Esophagus muscularis mucosa (tissue), 4 donors: ENCODE measurements around the gene ERF. TPM values are rescaled to one million over a fixed set of nuclear protein-coding genes. Genes with fewer than 3 reads are reported as not detected.
A peak's percentile ranks its signal among the peaks of the same experiment; 100 is the strongest.

Source experiments
- DNase-seq: peaks from one replicate; pipeline ENCODE4 v3.0.0-alpha.2; 2017; ENCODE audit errors: extremely low spot score
- H3K27ac ChIP-seq, 4 donors: fragments of 200-600 bp; sonication (generic); replicated peaks in 1 of 4; 1 replicate in 3 of 4; 2 replicates in 1 of 4; pipeline ENCODE4 v1.5.1; 2016 to 2019; ENCODE audit warnings: mild to moderate bottlenecking in 1 of 4
- H3K27me3 ChIP-seq, 4 donors: fragments of 200-600 bp; sonication (generic); one replicate each; pipeline versions ENCODE4 v1.5.1 to v1.6.0; 2016 to 2019
- H3K36me3 ChIP-seq, 4 donors: fragments of 200-600 bp; sonication (generic); one replicate each; pipeline ENCODE4 v1.5.1; 2016 to 2019
- H3K4me1 ChIP-seq, 4 donors: fragments of 200-600 bp; sonication (generic); one replicate each; pipeline ENCODE4 v1.5.1; 2016 to 2019
- H3K4me3 ChIP-seq, 4 donors: fragments of 200-600 bp; sonication (generic); 1 replicate in 2 of 4; 2 replicates in 2 of 4; pipeline ENCODE4 v1.5.1; 2016 to 2019; ENCODE audit warnings: mild to moderate bottlenecking in 4 of 4, moderate library complexity in 1 of 4
- H3K9me3 ChIP-seq, 4 donors: fragments of 200-600 bp; sonication (generic); 1 replicate in 3 of 4; 2 replicates in 1 of 4; pipeline ENCODE4 v1.5.1; 2016 to 2019
- CTCF ChIP-seq, 3 experiments: fragments of 200-600 bp in 2 of 3; fragments of 450-650 bp in 1 of 3; sonication (generic) in 2 of 3; IDR thresholded peaks; one replicate each; pipeline ENCODE4 v1.5.1; 2017 to 2019; ENCODE audit warnings: antibody characterized with exemption in 3 of 3, mild to moderate bottlenecking in 2 of 3, moderate library complexity in 1 of 3
- EP300 ChIP-seq: sonication (generic); formaldehyde crosslinking; IDR thresholded peaks from one replicate; pipeline ENCODE4 v1.6.1; 2017; ENCODE audit warnings: antibody characterized with exemption
- POLR2A ChIP-seq: fragments of 450-650 bp; IDR thresholded peaks from one replicate; pipeline ENCODE4 v1.6.1; 2017; ENCODE audit warnings: antibody characterized with exemption, moderate library complexity, mild to moderate bottlenecking, low read depth
- POLR2AphosphoS5 ChIP-seq, 2 donors: sonication (generic); formaldehyde crosslinking; IDR thresholded peaks; one replicate each; pipeline ENCODE4 v1.6.1; 2017; ENCODE audit warnings: antibody characterized with exemption in 2 of 2
- WGBS: methylation state at CpG from one replicate; pipeline ENCODE4 v1.1.5; 2018; 5-methylcytosine and 5-hydroxymethylcytosine counted together
- intact Hi-C: fragments of 100-400 bp; cut with DNase I; formaldehyde crosslinking; loops from one replicate; pipeline ENCODE4 v1.15.1; 2023
- total RNA-seq, 4 donors: library from RNA; depleted of rRNA; stranded (reverse); fragments of >200 nt; gene quantifications; one replicate each; pipeline versions ENCODE4 v1.1.0 to v1.2.1, GENCODE V29; 2016

Gene ERF
- total RNA-seq, 4 donors from 2014 or later: 16.6 to 38.8 (median 35.5) TPM

GRCh38 chr19:42232435-42232834 lies 22.5 kb downstream of the ERF start:
- intact Hi-C loops: no loop called here
- peaks cover 66 to 99% (median 99%) of the 10 kb centered on the region in 4 donors for H3K36me3 ChIP-seq

GRCh38 chr19:42230571-42230970 lies 24.4 kb downstream of the ERF start:
- TF ChIP-seq POLR2AphosphoS5 (IDR thresholded peaks at IDR 0.05) (no peak), EP300 (no peak)
- 82% methylated on average over 4 of the region's 4 CpGs for WGBS
- H3K4me3 ChIP-seq: no peak overlapping the region
- intact Hi-C loops: no loop called here
- peaks cover 75 to 100% (median 100%) of the 10 kb centered on the region in 4 donors for H3K36me3 ChIP-seq
- DNase-seq: no peak
- H3K27me3 ChIP-seq: no peaks in the 10 kb centered on the region
- H3K9me3 ChIP-seq: no peaks in the 10 kb centered on the region
- peak overlapping the region in 3 of 4 donors; percentile 7 to 26 (median 24) for H3K27ac ChIP-seq
- peaks cover 3 to 17% (median 14%) of the 10 kb centered on the region in 4 donors for H3K4me1 ChIP-seq

More at GRCh38 chr19:42232435-42232834, 22.5 kb downstream of the ERF start:
- H3K4me1 ChIP-seq: peaks cover 3 to 17% (median 14%) of the 10 kb centered on the region in 4 donors
- TF ChIP-seq POLR2AphosphoS5 (IDR thresholded peaks at IDR 0.05): no peak
- TF ChIP-seq EP300: no peak
- no peak for TF ChIP-seq CTCF (IDR thresholded peaks at IDR 0.05)
- no peak for TF ChIP-seq POLR2A
- no peaks in the 10 kb centered on the region for H3K9me3 ChIP-seq
- no peak overlapping the region for H3K4me3 ChIP-seq
- 94% methylated on average over 9 of the region's 10 CpGs for WGBS
- H3K27ac ChIP-seq: no peak overlapping the region
- H3K27me3 ChIP-seq: no peaks in the 10 kb centered on the region
- no peak for DNase-seq

- H3K36me3 ChIP-seq: peaks cover 76 to 100% (median 100%) of the 10 kb centered on the region in 4 donors
- H3K4me3 ChIP-seq: no peak overlapping the region
- peaks cover 3 to 17% (median 14%) of the 10 kb centered on the region in 4 donors for H3K4me1 ChIP-seq
- H3K9me3 ChIP-seq: no peaks in the 10 kb centered on the region
- intact Hi-C loops: no loop called here
- WGBS: 27% methylated on average over 7 of the region's 8 CpGs
- peak overlapping the region in 3 of 4 donors; percentile 7 to 26 (median 24) for H3K27ac ChIP-seq
- H3K27me3 ChIP-seq: no peaks in the 10 kb centered on the region
- TF ChIP-seq POLR2A (no peak), EP300 (no peak), CTCF (IDR thresholded peaks at IDR 0.05) (no peak), POLR2AphosphoS5 (IDR thresholded peaks at IDR 0.05) (no peak)
- no peak for DNase-seq
Observed at GRCh38 chr19:42229855-42230351, 25.0 kb downstream of the ERF start.

GRCh38 chr19:42229301-42229854 lies 25.6 kb downstream of the ERF start:
- no peak for DNase-seq
- Histone ChIP-seq H3K36me3 (peaks cover 76 to 100% (median 100%) of the 10 kb centered on the region in 4 donors), H3K4me3 (no peak overlapping the region), H3K27me3 (no peaks in the 10 kb centered on the region), H3K4me1 (peaks cover 3 to 17% (median 14%) of the 10 kb centered on the region in 4 donors), H3K27ac (peak overlapping the region in 3 of 4 donors; percentile 7 to 26 (median 24)), H3K9me3 (no peaks in the 10 kb centered on the region)
- 55% methylated on average over 3 of the region's 4 CpGs for WGBS
- intact Hi-C loops: no loop called here
- TF ChIP-seq EP300: no peak
- no peak for TF ChIP-seq POLR2A
- no peak for TF ChIP-seq POLR2AphosphoS5 (IDR thresholded peaks at IDR 0.05)
- TF ChIP-seq CTCF (IDR thresholded peaks at IDR 0.05): no peak

- H3K27ac ChIP-seq: no peak overlapping the region
- peaks cover 70 to 97% (median 96%) of the 10 kb centered on the region in 4 donors for H3K36me3 ChIP-seq
- WGBS: 81% methylated on average over 4 of the region's 4 CpGs
- TF ChIP-seq EP300 (no peak), POLR2AphosphoS5 (IDR thresholded peaks at IDR 0.05) (no peak), CTCF (IDR thresholded peaks at IDR 0.05) (no peak), POLR2A (no peak)
- no peaks in the 10 kb centered on the region for H3K27me3 ChIP-seq
- DNase-seq: no peak
- peaks cover 3 to 15% (median 14%) of the 10 kb centered on the region in 4 donors for H3K4me1 ChIP-seq
- intact Hi-C loops: no loop called here
- H3K4me3 ChIP-seq: no peak overlapping the region
- H3K9me3 ChIP-seq: no peaks in the 10 kb centered on the region
Observed at GRCh38 chr19:42228641-42229040, 26.3 kb downstream of the ERF start.
